Hepatocyte (in vitro differentiated cells): ENCODE measurements around the gene AUTS2. TPM values are rescaled to one million over a fixed set of nuclear protein-coding genes. Genes with fewer than 3 reads are reported as not detected.
"Not testable (repeated sequence)": the region's sequence is repeated elsewhere in the genome, so short reads cannot be mapped to it uniquely, and the experiment has no call there.

ENCODE experiments used
- DNase-seq: peaks from one replicate; pipeline ENCODE4 v3.0.0-alpha.2; 2016; ENCODE audit warnings: low spot score
- H2AFZ ChIP-seq: fragments of 200-600 bp; sonication (generic); 2 replicates; pipeline ENCODE4 v1.6.0; 2016; ENCODE audit warnings: antibody characterized with exemption, mild to moderate bottlenecking
- H3K27ac ChIP-seq: fragments of 200-600 bp; sonication (generic); 2 replicates; pipeline ENCODE4 v1.5.1; 2016; ENCODE audit warnings: mild to moderate bottlenecking
- H3K27me3 ChIP-seq: fragments of 200-600 bp; sonication (generic); 2 replicates; pipeline ENCODE4 v1.6.1; 2016
- H3K36me3 ChIP-seq: fragments of 200-600 bp; sonication (generic); replicated peaks from 2 replicates; pipeline ENCODE4 v1.5.1; 2016; ENCODE audit warnings: low read depth; ENCODE audit not compliant: insufficient read depth
- H3K4me1 ChIP-seq: fragments of 200-600 bp; sonication (generic); 2 replicates; pipeline ENCODE4 v1.5.1; 2016; ENCODE audit warnings: mild to moderate bottlenecking, moderate library complexity; ENCODE audit not compliant: insufficient read depth
- H3K4me2 ChIP-seq: fragments of 200-600 bp; sonication (generic); 2 replicates; pipeline ENCODE4 v1.6.0; 2016
- H3K4me3 ChIP-seq: fragments of 200-600 bp; sonication (generic); 2 replicates; pipeline ENCODE4 v1.5.1; 2016; ENCODE audit warnings: mild to moderate bottlenecking
- H3K79me2 ChIP-seq: fragments of 200-600 bp; sonication (generic); 2 replicates; pipeline ENCODE4 v1.6.0; 2017; ENCODE audit warnings: mild to moderate bottlenecking
- H3K9me2 ChIP-seq: fragments of 200-600 bp; sonication (generic); replicated peaks from 2 replicates; pipeline ENCODE4 v1.6.0; 2017; ENCODE audit warnings: mild to moderate bottlenecking; ENCODE audit not compliant: insufficient read depth
- H3K9me3 ChIP-seq: fragments of 200-600 bp; sonication (generic); 2 replicates; pipeline ENCODE4 v1.5.1; 2016; ENCODE audit warnings: low read depth, mild to moderate bottlenecking
- H4K20me1 ChIP-seq: fragments of 200-600 bp; sonication (generic); 2 replicates; pipeline ENCODE4 v1.6.0; 2016; ENCODE audit warnings: mild to moderate bottlenecking; ENCODE audit not compliant: insufficient read depth, poor library complexity, severe bottlenecking
- EZH2 ChIP-seq: fragments of 200-600 bp; sonication (generic); IDR thresholded peaks from 2 replicates; pipeline ENCODE4 v1.6.1; 2016; ENCODE audit warnings: antibody characterized with exemption, mild to moderate bottlenecking, borderline replicate concordance
- EZH2phosphoT487 ChIP-seq: fragments of 200-600 bp; sonication (generic); IDR thresholded peaks from one replicate; pipeline ENCODE4 v1.6.1; 2018; ENCODE audit warnings: antibody characterized with exemption, mild to moderate bottlenecking, low read depth, moderate library complexity; ENCODE audit not compliant: unreplicated experiment, severe bottlenecking
- WGBS: methylation state at CpG from one replicate; pipeline ENCODE4 v1.1.6; 2016; ENCODE audit warnings: low lambda C conversion rate; ENCODE audit errors: missing lambda C conversion rate; 5-methylcytosine and 5-hydroxymethylcytosine counted together
- polyA plus RNA-seq: library from polyadenylated mRNA; unstranded; fragments of >200 nt; fragmentation: Nextera tagmentation; extraction: Ambion mirVana; gene quantifications from 2 replicates; pipeline ENCODE4 v1.2.1, GENCODE V29; 2016
- total RNA-seq: library from RNA; depleted of rRNA; stranded (reverse); fragments of >200 nt; gene quantifications from 2 replicates; pipeline ENCODE4 v1.2.3, GENCODE V29; 2014
- TF ChIP-seq, protein P1 (sequence below): fragments of 200-600 bp; sonication (generic); IDR thresholded peaks from 2 replicates; pipeline ENCODE4 v1.5.1; 2016; ENCODE audit warnings: antibody characterized with exemption, mild to moderate bottlenecking; ENCODE audit not compliant: poor library complexity

The AUTS2 gene
- total and polyA plus RNA-seq, 2 experiments from 2014 or later: 34.4 to 40.9 TPM

DNA sequence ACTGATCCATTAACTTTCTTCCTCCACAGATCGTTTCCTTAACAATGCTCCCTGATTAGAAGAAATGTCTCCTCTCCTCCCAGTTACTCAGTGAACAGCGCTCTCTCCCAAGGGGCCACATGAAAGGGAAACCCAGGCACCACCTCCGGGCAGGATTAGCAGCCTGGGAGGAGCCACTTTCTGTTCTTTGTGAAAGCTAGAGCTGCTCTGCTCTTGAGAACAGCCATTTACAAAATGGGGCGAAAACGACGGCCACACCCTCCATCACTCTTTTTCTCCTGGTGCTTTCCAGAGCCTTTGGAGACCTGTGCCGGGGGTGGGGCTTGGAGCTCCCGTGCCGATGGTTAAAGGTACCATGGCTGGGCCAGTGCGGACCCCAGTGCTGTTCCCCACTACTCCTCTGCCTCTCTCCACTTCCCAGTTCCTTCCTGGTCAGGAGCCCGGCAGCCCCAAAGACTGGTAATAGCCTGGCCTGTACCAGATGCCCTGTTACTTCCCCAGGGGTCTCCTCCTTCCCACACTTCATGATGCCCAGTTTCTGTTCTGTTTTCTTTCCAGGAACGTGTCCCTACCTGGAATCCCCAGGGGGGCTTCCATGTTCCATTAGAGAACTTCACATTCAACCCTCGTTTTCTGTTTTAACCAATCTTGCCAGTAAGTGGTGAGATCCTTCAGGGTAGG lies 1130.7 kb downstream of the AUTS2 start:
- H3K79me2 ChIP-seq: peaks cover 91% of the 10 kb centered on the region
- DNase-seq: peak; percentile 22
- H3K4me2 ChIP-seq: no peak overlapping the region
- H2AFZ ChIP-seq: no peak overlapping the region
- no peaks in the 10 kb centered on the region for H3K27me3 ChIP-seq
- H3K4me3 ChIP-seq: no peak overlapping the region
- peaks cover 66% of the 10 kb centered on the region for H4K20me1 ChIP-seq
- WGBS: 43% methylated on average over 13 of the region's 13 CpGs
- H3K9me2 ChIP-seq: no peaks in the 10 kb centered on the region
- TF ChIP-seq EZH2 (no peak), EZH2phosphoT487 (no peak)
- TF ChIP-seq, protein P1, sequence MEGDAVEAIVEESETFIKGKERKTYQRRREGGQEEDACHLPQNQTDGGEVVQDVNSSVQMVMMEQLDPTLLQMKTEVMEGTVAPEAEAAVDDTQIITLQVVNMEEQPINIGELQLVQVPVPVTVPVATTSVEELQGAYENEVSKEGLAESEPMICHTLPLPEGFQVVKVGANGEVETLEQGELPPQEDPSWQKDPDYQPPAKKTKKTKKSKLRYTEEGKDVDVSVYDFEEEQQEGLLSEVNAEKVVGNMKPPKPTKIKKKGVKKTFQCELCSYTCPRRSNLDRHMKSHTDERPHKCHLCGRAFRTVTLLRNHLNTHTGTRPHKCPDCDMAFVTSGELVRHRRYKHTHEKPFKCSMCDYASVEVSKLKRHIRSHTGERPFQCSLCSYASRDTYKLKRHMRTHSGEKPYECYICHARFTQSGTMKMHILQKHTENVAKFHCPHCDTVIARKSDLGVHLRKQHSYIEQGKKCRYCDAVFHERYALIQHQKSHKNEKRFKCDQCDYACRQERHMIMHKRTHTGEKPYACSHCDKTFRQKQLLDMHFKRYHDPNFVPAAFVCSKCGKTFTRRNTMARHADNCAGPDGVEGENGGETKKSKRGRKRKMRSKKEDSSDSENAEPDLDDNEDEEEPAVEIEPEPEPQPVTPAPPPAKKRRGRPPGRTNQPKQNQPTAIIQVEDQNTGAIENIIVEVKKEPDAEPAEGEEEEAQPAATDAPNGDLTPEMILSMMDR: no peak
- H3K36me3 ChIP-seq: no peaks in the 10 kb centered on the region
- no peaks in the 10 kb centered on the region for H3K4me1 ChIP-seq
- peaks cover 3% of the 10 kb centered on the region for H3K9me3 ChIP-seq
- H3K27ac ChIP-seq: no peak overlapping the region

- 95% methylated on average over 13 of the region's 13 CpGs for WGBS
- DNase-seq, H3K27ac ChIP-seq, H2AFZ ChIP-seq, H3K9me2 ChIP-seq, H3K4me2 ChIP-seq, H3K9me3 ChIP-seq, H3K4me3 ChIP-seq, H3K4me1 ChIP-seq, H3K27me3 ChIP-seq, H3K36me3 ChIP-seq: not testable (repeated sequence)
- H3K79me2 ChIP-seq: peaks cover 92% of the 10 kb centered on the region
- H4K20me1 ChIP-seq: peaks cover 66% of the 10 kb centered on the region
These were observed 1131.4 kb downstream of the AUTS2 start for GRCh38 chr7:70729553-70730157.

- Histone ChIP-seq H4K20me1 (peaks cover 65% of the 10 kb centered on the region), H3K9me3 (peaks cover 3% of the 10 kb centered on the region), H3K27ac (no peak overlapping the region), H2AFZ (no peak overlapping the region), H3K27me3 (no peaks in the 10 kb centered on the region), H3K4me3 (no peak overlapping the region), H3K4me2 (no peak overlapping the region), H3K79me2 (peaks cover 92% of the 10 kb centered on the region), H3K4me1 (peaks cover 6% of the 10 kb centered on the region), H3K36me3 (no peaks in the 10 kb centered on the region), H3K9me2 (no peaks in the 10 kb centered on the region)
- no peak for DNase-seq
- TF ChIP-seq EZH2phosphoT487: no peak
- WGBS: 90% methylated on average over 7 of the region's 7 CpGs
These were observed 1132.3 kb downstream of the AUTS2 start for GRCh38 chr7:70730451-70731110.

DNA sequence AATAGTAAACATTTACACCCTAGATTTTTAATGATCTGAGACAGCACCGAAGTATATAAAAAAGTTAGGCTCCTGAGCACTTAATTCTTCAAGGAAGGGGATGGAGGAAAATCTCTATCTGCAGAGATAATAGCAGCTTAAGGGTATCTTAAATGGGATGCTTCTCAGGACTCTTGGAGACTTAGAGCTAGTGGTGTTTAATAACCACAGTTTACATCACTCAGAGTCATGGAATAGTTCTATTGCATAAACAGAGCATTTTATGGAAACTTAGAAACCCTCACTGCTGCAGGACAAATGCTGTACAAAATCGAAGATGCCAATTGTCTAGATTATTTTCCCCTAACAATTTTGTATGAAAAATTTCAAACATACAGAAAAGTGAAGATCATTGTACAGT lies 1134.8 kb downstream of the AUTS2 start:
- peaks cover 84% of the 10 kb centered on the region for H3K79me2 ChIP-seq

More for the DNA sequence above, 1134.8 kb downstream of the AUTS2 start:
- no peak overlapping the region for H3K4me3 ChIP-seq
- TF ChIP-seq EZH2phosphoT487 (no peak), EZH2 (no peak)
- TF ChIP-seq, protein P1: no peak
- H2AFZ ChIP-seq: no peak overlapping the region
- no peak for DNase-seq
- 52% methylated on average over 2 of the region's 2 CpGs for WGBS
- H3K36me3 ChIP-seq: no peaks in the 10 kb centered on the region
- H3K27ac ChIP-seq: no peak overlapping the region
- no peaks in the 10 kb centered on the region for H3K9me2 ChIP-seq
- peaks cover 52% of the 10 kb centered on the region for H4K20me1 ChIP-seq
- peaks cover 25% of the 10 kb centered on the region for H3K4me1 ChIP-seq
- no peaks in the 10 kb centered on the region for H3K27me3 ChIP-seq
- peaks cover 3% of the 10 kb centered on the region for H3K9me3 ChIP-seq
- H3K4me2 ChIP-seq: no peak overlapping the region
